ENCODE results near the gene SCARB1. TPM values are rescaled to one million over a fixed set of nuclear protein-coding genes. Genes with fewer than 3 reads are reported as not detected.
A peak's percentile ranks its signal among the peaks of the same experiment; 100 is the strongest.

Gene SCARB1
- total and polyA plus RNA-seq, 2 of the 13 experiments (the other 11 are each of a cell fraction or from before 2014, with no cell fraction given) = 63.4 to 160 TPM

- peak; percentile 85 for TF ChIP-seq FOXP4 (CRISPR knock-in tag; IDR thresholded peaks at IDR 0.05)
- TF ChIP-seq ZNF678 (CRISPR knock-in tag; IDR thresholded peaks at IDR 0.05) = no peak
- no peak for TF ChIP-seq IKZF1 (IDR thresholded peaks at IDR 0.05)
- TF ChIP-seq, protein P1, sequence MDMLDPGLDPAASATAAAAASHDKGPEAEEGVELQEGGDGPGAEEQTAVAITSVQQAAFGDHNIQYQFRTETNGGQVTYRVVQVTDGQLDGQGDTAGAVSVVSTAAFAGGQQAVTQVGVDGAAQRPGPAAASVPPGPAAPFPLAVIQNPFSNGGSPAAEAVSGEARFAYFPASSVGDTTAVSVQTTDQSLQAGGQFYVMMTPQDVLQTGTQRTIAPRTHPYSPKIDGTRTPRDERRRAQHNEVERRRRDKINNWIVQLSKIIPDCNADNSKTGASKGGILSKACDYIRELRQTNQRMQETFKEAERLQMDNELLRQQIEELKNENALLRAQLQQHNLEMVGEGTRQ (IDR thresholded peaks at IDR 0.05; ENCODE audit: low read depth, low read length) = peak; percentile 42; the same call in 1 of the 2 replicates
- TF ChIP-seq, protein P1 (CRISPR knock-in tag; IDR thresholded peaks at IDR 0.05; ENCODE audit: borderline replicate concordance) = peak; percentile 62; the same call in 1 of the 2 replicates
- no peak for TF ChIP-seq MAF1 (CRISPR knock-in tag; IDR thresholded peaks at IDR 0.05; ENCODE audit: borderline replicate concordance)
- TF ChIP-seq, protein P2, sequence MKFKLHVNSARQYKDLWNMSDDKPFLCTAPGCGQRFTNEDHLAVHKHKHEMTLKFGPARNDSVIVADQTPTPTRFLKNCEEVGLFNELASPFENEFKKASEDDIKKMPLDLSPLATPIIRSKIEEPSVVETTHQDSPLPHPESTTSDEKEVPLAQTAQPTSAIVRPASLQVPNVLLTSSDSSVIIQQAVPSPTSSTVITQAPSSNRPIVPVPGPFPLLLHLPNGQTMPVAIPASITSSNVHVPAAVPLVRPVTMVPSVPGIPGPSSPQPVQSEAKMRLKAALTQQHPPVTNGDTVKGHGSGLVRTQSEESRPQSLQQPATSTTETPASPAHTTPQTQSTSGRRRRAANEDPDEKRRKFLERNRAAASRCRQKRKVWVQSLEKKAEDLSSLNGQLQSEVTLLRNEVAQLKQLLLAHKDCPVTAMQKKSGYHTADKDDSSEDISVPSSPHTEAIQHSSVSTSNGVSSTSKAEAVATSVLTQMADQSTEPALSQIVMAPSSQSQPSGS (CRISPR knock-in tag; IDR thresholded peaks at IDR 0.05) = 0 out of 2 replicates have a peak, but pooled peaks have one; percentile 26
- TF ChIP-seq NCOA2 (CRISPR knock-in tag; IDR thresholded peaks at IDR 0.05) = peak; percentile 48; the same call in 1 of the 2 replicates
Measured at GRCh38 chr12:124745891-124746570, 117.6 kb downstream of the SCARB1 start (continued).
